Transverse colon (tissue), 4 donors: ENCODE measurements around the gene PLCB2.

Experiments used
- CTCF ChIP-seq, 5 experiments: fragments of 200-600 bp in 3 of 5; fragments of 450-650 bp in 2 of 5; sonication (generic) in 3 of 5; IDR thresholded peaks; 1 replicate in 2 of 5; 2 replicates in 3 of 5; pipeline ENCODE4 v1.5.1; 2016 to 2017; ENCODE audit warnings: antibody characterized with exemption in 5 of 5, inconsistent platforms in 3 of 5, mild to moderate bottlenecking in 2 of 5, moderate library complexity in 1 of 5
- EP300 ChIP-seq: sonication (generic); formaldehyde crosslinking; IDR thresholded peaks from one replicate; pipeline ENCODE4 v1.6.1; 2017; ENCODE audit warnings: antibody characterized with exemption, low read depth
- POLR2AphosphoS5 ChIP-seq, 3 donors: sonication (generic); formaldehyde crosslinking; IDR thresholded peaks; one replicate each; pipeline ENCODE4 v1.6.1; 2016; ENCODE audit warnings: antibody characterized with exemption in 3 of 3

- peak; percentile 95 to 99 (median 99) for TF ChIP-seq CTCF (IDR thresholded peaks at IDR 0.05)
- TF ChIP-seq POLR2AphosphoS5 (IDR thresholded peaks at IDR 0.05): no peak
- TF ChIP-seq EP300: no peak
These were observed 28.1 kb downstream of the PLCB2 start for GRCh38 chr15:40279437-40280141.
